Measurements from ENCODE around the gene HDAC4.

- no peak for TF ChIP-seq EP300 (IDR thresholded peaks at IDR 0.05)
- TF ChIP-seq, protein P1, sequence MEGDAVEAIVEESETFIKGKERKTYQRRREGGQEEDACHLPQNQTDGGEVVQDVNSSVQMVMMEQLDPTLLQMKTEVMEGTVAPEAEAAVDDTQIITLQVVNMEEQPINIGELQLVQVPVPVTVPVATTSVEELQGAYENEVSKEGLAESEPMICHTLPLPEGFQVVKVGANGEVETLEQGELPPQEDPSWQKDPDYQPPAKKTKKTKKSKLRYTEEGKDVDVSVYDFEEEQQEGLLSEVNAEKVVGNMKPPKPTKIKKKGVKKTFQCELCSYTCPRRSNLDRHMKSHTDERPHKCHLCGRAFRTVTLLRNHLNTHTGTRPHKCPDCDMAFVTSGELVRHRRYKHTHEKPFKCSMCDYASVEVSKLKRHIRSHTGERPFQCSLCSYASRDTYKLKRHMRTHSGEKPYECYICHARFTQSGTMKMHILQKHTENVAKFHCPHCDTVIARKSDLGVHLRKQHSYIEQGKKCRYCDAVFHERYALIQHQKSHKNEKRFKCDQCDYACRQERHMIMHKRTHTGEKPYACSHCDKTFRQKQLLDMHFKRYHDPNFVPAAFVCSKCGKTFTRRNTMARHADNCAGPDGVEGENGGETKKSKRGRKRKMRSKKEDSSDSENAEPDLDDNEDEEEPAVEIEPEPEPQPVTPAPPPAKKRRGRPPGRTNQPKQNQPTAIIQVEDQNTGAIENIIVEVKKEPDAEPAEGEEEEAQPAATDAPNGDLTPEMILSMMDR (IDR thresholded peaks at IDR 0.05), result no peak
- no peak for TF ChIP-seq POLR2A (IDR thresholded peaks at IDR 0.05)
- no peak for TF ChIP-seq POLR2AphosphoS5 (IDR thresholded peaks at IDR 0.05)
These were observed 307.3 kb downstream of the HDAC4 start for GRCh38 chr2:239093542-239093941.

Measured in stomach (tissue), 4 donors.